ENCODE measurements around the gene GNAZ.

Gene GNAZ

DNA sequence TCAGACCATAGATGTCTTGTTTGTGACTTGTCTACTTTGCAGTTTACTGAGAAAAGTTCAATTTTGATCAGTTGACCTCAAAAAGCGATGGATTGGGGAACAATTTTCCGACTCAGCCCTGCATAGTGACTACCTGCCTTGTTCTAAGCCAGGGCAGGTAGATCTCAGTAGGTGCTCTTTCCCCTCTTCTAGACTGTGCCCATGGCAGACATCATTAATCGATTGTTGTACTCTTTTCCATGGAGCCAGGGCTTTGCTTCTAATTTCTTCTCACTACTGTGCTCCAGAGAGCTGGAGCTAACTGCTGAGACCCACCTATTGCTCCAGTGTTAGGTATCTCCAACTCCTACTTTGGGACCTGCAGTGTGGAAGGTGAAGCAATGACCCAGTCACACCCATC lies 84.8 kb downstream of the GNAZ start:
- no peak for ATAC-seq

DNA sequence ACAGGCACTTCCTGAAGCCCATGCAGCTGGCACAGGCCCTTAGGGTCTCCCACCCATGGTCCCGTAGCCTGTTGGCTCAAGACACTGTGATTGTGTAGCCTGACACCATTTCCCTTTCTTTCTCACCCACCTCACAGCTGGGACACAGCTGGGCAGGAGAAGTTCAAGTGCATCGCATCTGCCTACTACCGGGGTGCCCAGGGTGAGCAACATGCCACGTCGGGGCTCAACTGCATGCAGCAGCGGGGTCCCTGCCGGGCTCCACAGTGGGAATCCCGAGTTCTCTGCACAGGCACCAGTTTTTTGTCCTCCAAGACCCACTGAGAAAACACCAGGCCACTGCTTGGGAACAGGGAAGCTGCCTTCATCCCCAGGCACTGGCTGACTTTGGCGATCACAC lies 85.5 kb downstream of the GNAZ start:
- DNase-seq (no peak), ATAC-seq (no peak)

More for the DNA sequence above, 84.8 kb downstream of the GNAZ start:
- no peak for DNase-seq

DNA sequence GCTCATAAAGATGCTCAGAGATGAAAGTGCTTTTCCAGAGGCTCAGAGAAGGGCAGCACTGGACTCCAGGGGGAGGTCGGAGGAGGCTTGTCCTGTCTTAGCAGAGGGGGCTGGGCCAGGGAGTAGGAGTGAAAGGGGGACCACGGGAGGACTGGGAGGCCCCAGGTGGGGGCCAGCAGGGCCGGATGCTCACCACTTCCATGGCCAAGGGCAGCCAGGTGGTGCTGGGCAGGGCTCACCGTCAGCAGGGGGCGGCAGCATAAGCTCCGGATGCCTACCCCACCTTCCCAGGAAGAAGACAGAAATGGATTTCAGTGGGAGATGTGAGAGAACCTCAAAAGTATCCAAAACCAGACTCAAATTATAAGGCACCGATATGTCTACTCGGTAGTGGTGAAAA lies 86.0 kb downstream of the GNAZ start:
- no peak for ATAC-seq
- DNase-seq: no peak

DNA sequence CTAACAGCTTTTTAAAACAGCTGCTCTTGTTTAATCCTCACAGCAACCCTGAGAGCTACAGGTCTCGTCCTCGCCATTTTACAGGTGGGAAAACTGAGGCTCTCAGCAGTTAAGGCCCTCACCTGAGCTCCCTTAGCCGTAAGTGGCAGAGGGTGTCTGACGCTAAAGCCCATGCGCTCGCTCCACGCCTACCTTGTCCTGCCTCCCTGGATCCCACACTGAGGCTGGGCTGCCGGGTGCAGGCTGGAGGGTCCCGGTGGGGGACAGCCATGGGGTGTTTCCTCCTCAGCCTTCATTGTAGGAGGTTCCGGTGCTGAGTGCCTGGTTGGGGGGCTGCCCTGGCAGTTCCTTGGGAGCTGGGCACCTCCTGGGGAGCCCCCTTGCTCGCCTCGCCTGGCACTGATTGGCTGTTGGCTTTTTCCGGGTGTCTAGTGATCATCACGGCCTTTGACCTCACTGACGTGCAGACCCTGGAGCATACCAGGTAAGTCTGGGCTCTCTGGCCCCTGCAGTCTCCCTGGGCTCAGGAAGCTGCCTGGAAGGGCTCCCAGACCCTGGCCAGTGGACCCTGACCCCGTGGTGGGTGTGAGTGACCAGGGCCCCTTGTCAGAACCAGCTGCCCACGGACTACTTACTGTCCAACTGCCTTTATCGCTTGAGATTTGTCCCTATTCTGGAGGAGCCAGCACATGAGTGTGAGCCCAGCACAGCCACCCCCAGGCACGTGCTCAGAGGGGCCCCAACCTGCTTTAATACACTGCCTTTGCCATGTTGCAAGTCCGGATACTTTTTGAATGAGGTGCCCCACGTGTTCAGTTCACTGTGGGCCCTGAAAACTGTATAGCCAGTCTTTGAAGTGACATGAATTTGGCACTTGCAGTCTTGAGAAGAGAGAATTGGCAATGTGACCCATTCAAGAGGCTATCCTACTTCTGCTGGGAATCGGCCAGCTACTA lies 87.5 kb downstream of the GNAZ start:
- ATAC-seq: no peak
- no peak for DNase-seq

DNA sequence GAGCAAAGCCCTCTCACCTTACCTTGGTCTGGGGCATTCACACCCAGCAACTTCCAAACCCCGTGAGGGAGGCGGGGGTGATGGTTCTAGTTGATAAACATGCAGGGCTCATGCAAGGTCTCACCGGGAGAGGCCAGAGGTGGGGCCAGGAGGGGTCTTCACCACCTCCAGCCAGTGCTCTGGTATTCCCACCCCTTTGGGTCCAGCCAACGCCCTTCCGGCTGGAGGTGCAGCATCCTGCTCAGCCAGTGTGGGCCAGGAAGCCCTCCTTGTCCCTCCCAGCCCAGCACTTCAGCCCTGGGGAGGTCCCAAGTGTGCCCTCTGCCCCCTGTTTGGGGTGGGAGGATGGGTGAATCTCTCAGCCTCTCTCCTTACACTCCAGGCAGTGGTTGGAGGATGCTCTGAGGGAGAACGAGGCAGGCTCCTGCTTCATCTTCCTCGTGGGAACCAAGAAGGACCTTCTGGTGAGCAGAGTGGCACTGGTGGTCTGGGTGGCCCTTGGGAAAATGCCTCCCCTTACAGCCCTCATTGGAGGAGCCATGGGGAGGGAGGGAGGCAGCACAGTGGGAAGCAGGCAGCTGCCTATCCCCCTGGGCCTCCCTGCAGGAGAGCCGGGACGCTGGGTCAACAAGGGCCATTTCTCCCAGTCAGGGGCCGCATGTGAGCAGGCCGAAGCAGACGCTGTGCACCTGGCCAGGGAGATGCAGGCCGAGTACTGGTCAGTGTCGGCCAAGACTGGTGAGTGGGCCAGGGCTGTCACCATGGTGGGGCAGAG lies 88.4 kb downstream of the GNAZ start:
- no peak for ATAC-seq

DNA sequence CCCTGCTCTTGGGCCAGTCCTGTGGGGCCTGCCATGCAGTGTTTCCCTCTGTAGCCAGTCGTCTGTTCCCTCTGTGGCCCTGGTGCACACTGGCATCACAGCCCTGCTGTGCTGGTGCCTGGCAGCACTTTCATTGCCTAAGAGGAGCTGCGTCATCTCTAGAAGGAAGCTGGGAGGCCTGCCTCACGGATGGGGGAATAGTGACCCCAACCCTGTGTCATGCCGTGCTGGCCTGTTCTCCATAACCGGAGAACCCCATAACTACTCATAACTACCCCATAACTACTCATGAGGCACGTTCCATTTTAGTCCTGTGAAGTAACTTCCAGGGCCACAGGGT lies 88.9 kb downstream of the GNAZ start:
- ATAC-seq (no peak), DNase-seq (no peak)

More for the DNA sequence above, 88.4 kb downstream of the GNAZ start:
- no peak for DNase-seq

DNA sequence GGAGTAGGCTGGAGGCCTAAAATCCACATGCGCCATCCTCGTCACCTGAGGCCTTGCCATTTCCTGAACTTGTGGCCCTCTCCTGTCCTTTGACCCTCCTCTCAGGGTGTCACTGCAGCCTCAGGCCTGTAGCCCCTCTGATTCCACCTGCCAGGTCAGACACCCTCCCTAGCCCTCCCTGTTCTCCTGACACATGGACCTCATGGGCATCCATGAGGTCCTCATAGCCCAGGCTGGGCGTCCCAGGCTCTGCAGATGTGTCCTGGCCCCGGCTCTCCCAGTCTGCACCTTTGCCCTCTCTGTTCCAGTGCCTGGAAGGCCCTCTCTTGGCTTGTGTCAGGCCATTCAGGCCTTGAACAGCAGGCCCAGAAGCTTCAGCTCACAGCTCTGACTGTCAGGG lies 90.7 kb downstream of the GNAZ start:
- DNase-seq: no peak

DNA sequence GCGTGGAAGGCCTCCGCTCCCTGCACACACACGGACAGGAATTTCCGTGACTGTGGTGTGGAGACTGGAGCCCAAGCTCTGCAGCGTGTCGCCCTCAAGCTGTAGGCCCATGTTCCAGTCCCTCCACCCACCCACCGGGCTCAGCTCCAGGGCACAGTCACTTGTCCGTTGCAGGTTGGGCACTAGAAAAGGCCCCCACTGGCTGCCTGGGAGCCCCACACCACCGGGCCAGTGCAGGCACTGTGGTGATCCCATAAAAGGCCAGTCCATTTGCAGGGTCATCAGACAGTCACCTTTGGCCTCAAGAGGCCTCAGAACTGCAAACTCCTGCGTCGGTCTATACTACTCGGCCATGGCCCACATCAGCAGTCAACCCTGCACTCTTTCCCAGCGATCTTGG lies 91.3 kb downstream of the GNAZ start:
- DNase-seq (no peak), ATAC-seq (no peak)

More for the DNA sequence above, 90.7 kb downstream of the GNAZ start:
- ATAC-seq: no peak

DNA sequence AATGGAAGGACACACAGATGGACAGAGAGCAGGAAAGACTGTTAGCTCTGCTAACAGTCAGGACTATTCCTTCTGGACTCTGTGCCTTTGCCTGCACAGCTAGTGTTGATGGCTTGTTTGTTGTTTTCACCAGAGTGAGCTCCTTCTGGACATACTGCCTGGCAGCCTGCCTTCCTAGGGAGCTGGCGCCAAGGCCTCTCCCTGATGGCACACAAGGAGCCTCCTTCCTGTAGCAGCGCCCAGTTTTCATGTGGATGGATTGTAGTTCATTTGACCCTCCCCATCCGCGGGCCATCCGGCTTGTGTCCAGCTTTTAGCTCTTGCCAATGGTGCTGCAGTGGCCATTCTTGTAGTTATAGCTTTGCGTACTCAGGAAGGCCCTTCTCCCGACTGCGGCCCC lies 93.3 kb downstream of the GNAZ start:
- ATAC-seq (no peak), DNase-seq (no peak)

DNA sequence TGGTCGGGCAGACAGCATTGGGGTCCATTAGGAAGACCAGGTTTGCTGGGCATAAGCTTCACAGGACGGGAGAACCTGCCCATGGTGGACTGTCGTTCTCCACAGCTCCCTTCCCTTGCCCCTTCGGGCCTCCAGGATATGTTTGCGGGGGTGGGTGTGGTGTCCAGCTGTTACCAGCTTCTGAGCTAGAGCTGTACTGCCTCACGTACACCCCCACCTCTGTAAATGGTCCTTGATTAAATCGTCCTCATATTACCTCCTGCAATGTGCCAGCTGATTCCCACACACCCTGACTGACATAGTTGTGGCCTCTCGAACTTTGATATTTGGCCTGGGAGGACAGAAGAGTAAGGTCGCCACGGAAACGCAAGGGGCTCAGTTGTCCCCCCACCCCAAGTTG lies 93.8 kb downstream of the GNAZ start:
- ATAC-seq: no peak
- no peak for DNase-seq

DNA sequence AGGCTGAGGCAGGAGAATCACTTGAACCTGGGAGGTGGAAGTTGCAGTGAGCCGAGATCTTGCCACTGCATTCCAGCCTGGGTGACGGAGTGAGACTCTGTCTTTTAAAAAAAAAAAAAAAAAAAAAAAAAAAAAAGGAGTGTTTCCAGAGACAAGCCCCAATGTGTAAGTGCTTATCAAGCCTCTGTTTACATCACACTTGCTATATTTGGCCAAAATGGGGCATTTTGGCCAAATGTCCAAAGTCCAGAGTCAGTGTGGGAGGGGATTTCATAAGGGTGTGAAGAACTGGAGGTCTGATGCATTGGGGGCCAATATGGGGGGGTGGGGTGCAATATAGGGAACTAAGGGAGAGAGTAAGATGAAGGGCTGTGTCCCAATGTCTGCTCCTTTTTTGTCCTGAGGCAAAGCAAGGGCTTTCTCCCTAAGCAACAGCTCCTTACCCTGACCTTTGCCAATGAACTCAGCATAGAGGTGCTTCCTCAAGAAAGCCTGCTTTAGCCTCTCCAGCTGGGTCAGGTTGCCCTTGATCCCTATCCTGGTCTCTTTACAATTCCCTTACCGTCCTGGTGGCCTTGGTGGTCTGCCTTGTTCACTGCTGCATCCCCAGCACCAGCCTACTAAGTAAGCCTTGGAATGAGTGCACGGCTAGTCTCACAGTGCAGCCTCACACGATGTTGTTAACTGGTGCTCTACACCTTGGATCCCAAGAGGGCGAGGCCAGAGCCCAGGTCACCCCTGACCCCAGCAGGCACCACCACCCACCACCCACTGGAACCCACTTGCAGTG lies 95.9 kb downstream of the GNAZ start:
- ATAC-seq (no peak), DNase-seq (no peak)

DNA sequence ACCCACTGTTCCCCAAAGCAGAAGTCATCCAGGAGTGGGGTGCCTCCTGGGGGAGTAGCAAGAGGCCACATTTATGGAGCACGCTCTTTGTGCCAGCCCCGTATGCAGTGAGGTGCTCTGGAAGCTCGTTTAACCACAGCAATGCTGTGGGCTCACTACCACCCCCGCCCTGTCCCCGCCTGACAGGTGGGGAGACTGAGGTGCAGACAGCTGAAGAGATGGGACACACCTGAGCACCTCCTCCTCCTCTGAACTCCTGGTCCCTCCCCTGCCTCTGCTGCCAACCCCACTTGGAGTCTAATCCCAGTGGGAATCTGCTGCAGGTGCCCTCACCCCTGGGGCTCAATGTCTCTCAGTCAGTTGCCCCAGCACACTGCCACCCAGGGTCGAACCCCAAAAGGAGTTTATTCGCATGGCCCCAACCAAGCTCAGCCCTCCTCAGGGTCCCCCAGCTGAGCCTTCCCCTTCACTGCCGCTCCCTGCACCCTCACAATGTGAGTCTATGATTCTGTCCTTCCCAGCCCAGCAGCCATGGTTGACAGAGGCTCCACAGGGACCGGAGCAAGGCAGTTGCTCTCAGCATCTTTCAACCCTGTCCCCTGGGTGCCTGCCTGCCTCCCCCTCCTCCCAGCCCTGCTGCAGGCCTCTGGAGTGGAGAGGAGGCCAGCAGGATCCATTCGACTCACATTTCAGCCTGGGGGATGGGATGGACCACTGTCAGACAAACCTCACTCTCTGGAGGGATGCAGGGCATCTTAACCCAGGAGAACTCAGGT lies 96.7 kb downstream of the GNAZ start:
- DNase-seq: no peak
- no peak for ATAC-seq

DNA sequence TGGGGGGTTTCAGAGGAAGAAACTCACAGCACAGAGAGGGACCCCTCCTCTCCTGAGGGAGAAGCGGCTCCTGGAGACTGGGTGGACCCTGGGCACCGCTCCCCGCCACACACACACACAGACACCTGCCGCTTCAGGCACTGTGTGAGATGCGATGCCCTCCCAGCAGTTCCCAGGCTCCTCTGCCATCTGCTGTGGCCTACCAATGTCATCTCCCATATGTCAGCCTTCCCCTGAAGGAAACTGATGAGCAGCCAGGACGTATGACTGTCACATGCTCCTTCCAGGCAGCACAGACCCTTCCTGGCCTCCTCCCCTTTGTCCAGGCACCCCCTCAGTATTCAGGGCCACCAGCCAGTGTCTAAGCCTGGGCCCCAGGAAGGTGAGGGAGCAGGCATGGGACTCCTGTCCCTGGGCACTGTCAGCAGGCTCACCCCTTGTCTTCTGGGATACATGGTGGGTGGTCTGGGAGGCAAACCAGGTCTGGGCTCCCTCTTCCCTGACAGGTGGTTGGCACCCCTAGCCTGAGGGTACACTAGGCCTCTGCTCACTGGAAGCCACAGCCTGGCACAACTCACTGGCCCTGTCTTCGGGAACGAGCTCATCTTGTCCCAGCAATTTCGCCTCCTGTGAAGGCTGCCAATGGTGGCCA lies 98.2 kb downstream of the GNAZ start:
- ATAC-seq: no peak
- no peak for DNase-seq

DNA sequence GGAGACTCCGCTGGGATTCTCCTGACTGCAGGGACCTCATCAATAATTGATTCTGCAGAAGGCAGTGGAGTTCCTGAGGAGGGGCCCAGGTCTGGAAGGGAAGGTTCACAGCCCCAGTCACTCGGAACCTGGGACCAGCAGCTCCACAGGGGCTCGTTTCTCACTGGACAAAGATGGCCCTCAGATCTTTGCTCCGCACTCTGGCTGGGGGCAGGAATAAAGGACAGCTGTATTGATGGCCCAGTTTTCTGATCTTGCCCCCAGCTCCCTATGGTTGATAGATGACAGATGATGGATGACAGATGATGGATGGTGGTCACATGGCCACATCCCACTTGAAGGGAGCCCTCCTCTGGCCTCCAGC lies 98.7 kb downstream of the GNAZ start:
- ATAC-seq: no peak

More for the DNA sequence above, 98.7 kb downstream of the GNAZ start:
- no peak for DNase-seq

Data from stimulated activated naive CD8-positive, alpha-beta T cell treated with anti-CD3 and anti-CD28 coated beads, Interleukin-15, Interleukin-2, amounts not matched to agents 100 U/mL and 50 U/mL, for 24 hours (primary cell).